ENCODE measurements around the gene BABAM1.

DNA sequence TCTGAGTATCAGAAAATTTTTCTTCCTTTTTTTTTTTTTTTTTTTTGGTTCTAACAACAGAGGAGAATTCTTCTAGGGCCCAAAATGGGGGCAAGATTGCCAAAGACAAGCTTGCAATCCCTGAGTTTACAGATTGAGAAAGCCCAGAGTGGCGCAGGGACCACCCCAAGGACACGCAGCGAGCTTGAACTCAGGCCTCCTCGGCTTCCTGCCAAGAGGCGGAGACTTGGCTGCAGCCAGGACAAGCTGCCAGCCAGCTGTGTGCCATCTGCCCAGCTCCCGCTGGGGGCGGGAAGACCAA lies 37.9 kb downstream of the BABAM1 start:
- TF ChIP-seq EZH2phosphoT487 (IDR thresholded peaks at IDR 0.05; ENCODE audit: insufficient read depth, low read depth) (no peak), EZH2 (IDR thresholded peaks at IDR 0.05; ENCODE audit: insufficient read depth, poor library complexity, severe bottlenecking) (no peak)
